ENCODE results near the gene HIF1A. TPM values are rescaled to one million over a fixed set of nuclear protein-coding genes. Genes with fewer than 3 reads are reported as not detected.
"Not testable (repeated sequence)": the region's sequence is repeated elsewhere in the genome, so short reads cannot be mapped to it uniquely, and the experiment has no call there.

HIF1A gene
- total RNA-seq, 1 donor from 2014 or later = 87.0 TPM

- Histone ChIP-seq H3K27ac (no peak overlapping the region), H3K27me3 (no peaks in the 10 kb centered on the region), H3K4me1 (peaks cover 0 to 18% of the 10 kb centered on the region in 2 donors), H3K36me3 (no peaks in the 10 kb centered on the region), H3K9me3 (no peaks in the 10 kb centered on the region), H3K4me3 (no peak overlapping the region)
- intact Hi-C loops (cut with DNase I) = no loop called here
- DNase-seq (ENCODE audit: low spot score in 2 of 2) = no peak
- TF ChIP-seq CTCF (IDR thresholded peaks at IDR 0.05) = no peak
These were observed 57.3 kb downstream of the HIF1A start for GRCh38 chr14:61752626-61753025.

DNA sequence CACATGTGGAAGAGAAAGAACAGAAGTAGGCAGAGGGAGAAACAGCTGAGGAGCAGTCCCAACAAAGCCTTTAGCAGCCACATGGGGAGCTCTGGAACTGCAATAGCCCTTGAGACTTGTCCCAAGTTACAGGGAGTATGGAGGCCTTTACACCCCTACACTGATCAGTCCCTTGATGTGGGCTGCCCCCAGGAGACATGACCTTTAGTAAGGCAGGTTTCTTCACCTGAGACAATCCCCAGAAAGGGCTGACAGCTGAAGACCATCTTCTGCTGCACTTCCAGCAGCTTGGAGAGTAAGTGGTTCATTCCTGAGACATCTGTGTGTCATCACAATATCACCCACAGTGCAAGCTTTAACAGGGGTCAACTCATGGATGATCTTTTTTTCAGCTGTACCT lies 58.3 kb downstream of the HIF1A start:
- intact Hi-C loops (cut with DNase I) = no loop called here
- H3K9me3 ChIP-seq = no peaks in the 10 kb centered on the region
- H3K36me3 ChIP-seq = no peaks in the 10 kb centered on the region
- no peak for DNase-seq (ENCODE audit: low spot score in 2 of 2)
- H3K4me1 ChIP-seq = peaks cover 0 to 11% of the 10 kb centered on the region in 2 donors
- no peak overlapping the region for H3K4me3 ChIP-seq
- H3K27ac ChIP-seq = no peak overlapping the region
- no peak for TF ChIP-seq CTCF (IDR thresholded peaks at IDR 0.05)
- no peaks in the 10 kb centered on the region for H3K27me3 ChIP-seq

- H3K27ac ChIP-seq = no peak overlapping the region
- TF ChIP-seq CTCF (IDR thresholded peaks at IDR 0.05) = no peak
- intact Hi-C loops (cut with DNase I) = no loop called here
These were observed 59.5 kb downstream of the HIF1A start for GRCh38 chr14:61754627-61755381.

DNA sequence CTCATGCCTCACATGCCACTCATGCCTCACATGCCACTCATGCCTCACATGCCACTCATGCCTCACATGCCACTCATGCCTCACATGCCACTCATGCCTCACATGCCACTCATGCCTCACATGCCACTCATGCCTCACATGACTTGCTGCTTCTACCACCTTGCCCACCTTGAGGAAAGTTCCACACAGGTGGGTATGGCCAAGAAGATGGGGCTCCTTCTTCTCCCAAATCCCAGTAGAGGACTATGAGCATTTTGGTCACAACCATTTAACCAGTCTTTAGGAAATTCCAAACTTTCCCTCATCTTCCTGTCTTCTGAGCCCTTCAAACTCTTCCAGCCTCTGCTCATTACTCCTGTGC lies 60.0 kb downstream of the HIF1A start:
- H3K9me3 ChIP-seq; DNase-seq (ENCODE audit: low spot score in 2 of 2); intact Hi-C loops (cut with DNase I); H3K27me3 ChIP-seq; H3K4me3 ChIP-seq; H3K4me1 ChIP-seq; H3K36me3 ChIP-seq: not testable (repeated sequence)
- H3K27ac ChIP-seq = peak overlapping the region in 1 of 2 donors; percentile 25

More at GRCh38 chr14:61754627-61755381, 59.5 kb downstream of the HIF1A start:
- no peaks in the 10 kb centered on the region for H3K27me3 ChIP-seq
- H3K4me3 ChIP-seq = no peak overlapping the region
- H3K9me3 ChIP-seq = no peaks in the 10 kb centered on the region
- H3K4me1 ChIP-seq = peaks cover 0 to 8% of the 10 kb centered on the region in 2 donors
- DNase-seq (ENCODE audit: low spot score in 2 of 2) = no peak
- H3K36me3 ChIP-seq = no peaks in the 10 kb centered on the region

- Histone ChIP-seq H3K36me3 (no peaks in the 10 kb centered on the region), H3K4me3 (no peak overlapping the region), H3K27me3 (no peaks in the 10 kb centered on the region), H3K4me1 (peaks cover 0 to 3% of the 10 kb centered on the region in 2 donors), H3K9me3 (no peaks in the 10 kb centered on the region), H3K27ac (peak overlapping the region in 1 of 2 donors; percentile 25)
- intact Hi-C loops (cut with DNase I) = no loop called here
- TF ChIP-seq CTCF (IDR thresholded peaks at IDR 0.05) = no peak
- DNase-seq (ENCODE audit: low spot score in 2 of 2) = no peak
These were observed 60.8 kb downstream of the HIF1A start for GRCh38 chr14:61756135-61756534.

DNA sequence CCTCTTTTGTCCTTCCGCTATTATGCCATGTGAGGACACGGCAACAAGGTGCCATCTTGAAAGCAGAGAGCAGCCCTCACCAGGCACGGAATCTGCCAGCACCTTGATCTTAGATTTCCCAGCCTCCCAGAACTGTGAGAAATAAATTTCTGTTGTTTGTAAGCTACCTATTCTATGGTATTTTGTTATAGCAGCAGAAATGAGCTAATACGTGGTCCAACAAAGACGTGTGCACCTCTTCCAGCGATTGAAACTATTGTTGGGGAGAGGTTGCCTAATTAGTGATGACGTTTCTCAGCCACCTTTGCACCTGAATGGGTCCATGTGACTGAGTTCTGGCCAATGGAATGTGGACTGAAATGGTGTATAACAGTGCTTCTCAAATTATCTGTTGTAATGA lies 64.6 kb downstream of the HIF1A start:
- Histone ChIP-seq H3K27me3 (no peaks in the 10 kb centered on the region), H3K4me1 (peaks cover 0 to 14% of the 10 kb centered on the region in 2 donors), H3K27ac (no peak overlapping the region), H3K9me3 (no peaks in the 10 kb centered on the region), H3K4me3 (no peak overlapping the region), H3K36me3 (no peaks in the 10 kb centered on the region)
- no peak for DNase-seq (ENCODE audit: low spot score in 2 of 2)
- intact Hi-C loops (cut with DNase I) = loop anchor here (5.0 to 10.0 kb wide), 2 partner anchors 298 to 485 kb away; no protein-coding TSS in a partner anchor
- TF ChIP-seq CTCF (IDR thresholded peaks at IDR 0.05) = no peak

Data from ascending aorta (tissue), 2 donors.